KOPT-K1 (cell line): Measurements from ENCODE around the gene PTPN7.
"Not testable (repeated sequence)": the region's sequence is repeated elsewhere in the genome, so short reads cannot be mapped to it uniquely, and the experiment has no call there.

Experiments
- H3K27ac ChIP-seq: fragments of 200-600 bp; sonication (generic); 2 replicates; pipeline ENCODE4 v1.5.1; 2016; ENCODE audit warnings: antibody characterized with exemption, mild to moderate bottlenecking, low read depth, low read length; ENCODE audit not compliant: poor library complexity, severe bottlenecking
- H3K36me3 ChIP-seq: fragments of 200-600 bp; sonication (generic); 2 replicates; pipeline ENCODE4 v1.5.1; 2017; ENCODE audit warnings: antibody characterized with exemption, mild to moderate bottlenecking, low read length, moderate library complexity; ENCODE audit not compliant: insufficient read depth
- H3K9me3 ChIP-seq: fragments of 200-600 bp; sonication (generic); 2 replicates; pipeline ENCODE4 v1.5.1; 2017; ENCODE audit warnings: antibody characterized with exemption, low read length, mild to moderate bottlenecking; ENCODE audit not compliant: insufficient read depth, poor library complexity, severe bottlenecking

PTPN7 gene

DNA sequence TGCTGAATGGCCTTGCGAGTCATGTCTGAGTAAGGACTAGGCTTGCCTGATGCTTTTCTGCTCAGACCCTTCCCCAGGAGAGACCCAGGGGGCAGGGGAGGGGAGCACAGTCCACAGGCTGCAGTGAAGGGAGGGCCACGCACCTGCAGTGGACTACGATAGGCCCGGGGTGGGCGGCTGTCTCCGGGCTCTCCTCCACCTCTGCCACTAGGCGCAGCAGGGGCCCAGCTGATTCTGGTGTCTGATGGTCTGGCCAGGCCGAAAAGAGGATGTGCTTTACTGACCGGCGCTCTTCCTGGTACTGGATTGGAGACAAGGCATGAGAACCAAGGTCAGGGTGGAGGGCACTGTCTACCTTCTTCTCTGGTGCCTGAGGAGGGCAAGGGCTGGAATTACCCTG lies 8.0 kb downstream of the PTPN7 start:
- peaks cover 100% of the 10 kb centered on the region for H3K36me3 ChIP-seq
- H3K27ac ChIP-seq = no peak overlapping the region
- H3K9me3 ChIP-seq = no peaks in the 10 kb centered on the region

DNA sequence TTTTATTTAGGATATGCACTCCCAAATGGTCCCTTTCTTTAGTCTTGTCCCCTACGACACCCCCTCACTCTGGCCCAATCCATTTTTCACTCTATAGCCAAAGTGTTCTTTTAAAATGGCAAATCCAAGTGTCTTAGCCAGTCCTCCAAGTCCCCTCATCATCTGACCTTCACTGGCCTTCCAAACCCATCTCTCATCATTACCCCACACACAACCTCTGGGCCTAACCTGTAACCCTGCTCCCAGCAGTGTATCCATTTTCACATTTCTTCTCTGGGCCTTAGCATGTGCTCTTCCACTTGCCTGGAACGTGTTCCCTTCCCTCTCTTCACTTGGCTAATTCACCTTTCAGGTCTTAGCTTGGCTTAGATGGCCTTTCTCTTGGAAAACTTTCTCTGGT lies 9.4 kb downstream of the PTPN7 start:
- H3K27ac ChIP-seq = no peak overlapping the region
- peaks cover 99% of the 10 kb centered on the region for H3K36me3 ChIP-seq
- H3K9me3 ChIP-seq = no peaks in the 10 kb centered on the region

DNA sequence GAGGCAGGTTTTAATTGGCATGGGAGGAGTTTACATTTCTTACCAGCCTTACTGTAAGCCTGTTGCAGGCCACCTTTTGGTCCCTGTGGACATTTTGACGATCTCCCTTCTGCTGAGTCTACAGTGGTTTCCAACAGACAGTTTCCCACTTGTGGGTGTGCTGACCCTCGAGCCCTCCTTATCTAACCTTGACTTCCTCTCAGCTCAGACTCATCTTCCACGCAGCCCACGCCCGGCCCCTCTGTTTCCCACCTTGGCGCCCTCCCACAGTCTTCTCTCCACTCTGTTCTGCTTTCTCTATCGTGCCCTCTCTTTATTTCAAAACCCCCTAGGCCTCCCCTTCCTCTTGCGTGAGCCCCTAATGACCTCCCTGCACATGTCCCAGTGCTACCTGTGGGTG lies 9.8 kb downstream of the PTPN7 start:
- Histone ChIP-seq H3K36me3 (peaks cover 94% of the 10 kb centered on the region), H3K9me3 (no peaks in the 10 kb centered on the region), H3K27ac (no peak overlapping the region)

DNA sequence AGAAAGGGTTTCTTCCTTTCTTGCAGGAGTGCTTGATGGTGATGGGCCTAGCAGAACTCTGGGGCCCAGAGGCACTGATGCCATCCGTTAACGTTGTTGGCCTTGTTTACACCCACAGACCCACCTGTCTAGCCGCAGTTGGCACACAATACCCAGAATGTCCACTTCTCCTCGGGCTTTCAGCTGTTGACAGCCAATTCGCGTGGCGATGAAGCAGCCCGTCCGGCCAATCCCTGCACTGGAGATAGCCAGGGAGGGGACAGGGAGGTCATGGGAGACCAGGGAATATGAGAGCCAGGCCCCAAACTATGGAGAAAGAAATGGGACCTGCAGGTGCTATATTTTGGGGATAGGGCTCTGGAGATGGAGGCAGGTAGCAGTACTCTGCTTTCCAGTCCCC lies 10.2 kb downstream of the PTPN7 start:
- Histone ChIP-seq H3K27ac (no peak overlapping the region), H3K36me3 (peaks cover 90% of the 10 kb centered on the region), H3K9me3 (no peaks in the 10 kb centered on the region)

DNA sequence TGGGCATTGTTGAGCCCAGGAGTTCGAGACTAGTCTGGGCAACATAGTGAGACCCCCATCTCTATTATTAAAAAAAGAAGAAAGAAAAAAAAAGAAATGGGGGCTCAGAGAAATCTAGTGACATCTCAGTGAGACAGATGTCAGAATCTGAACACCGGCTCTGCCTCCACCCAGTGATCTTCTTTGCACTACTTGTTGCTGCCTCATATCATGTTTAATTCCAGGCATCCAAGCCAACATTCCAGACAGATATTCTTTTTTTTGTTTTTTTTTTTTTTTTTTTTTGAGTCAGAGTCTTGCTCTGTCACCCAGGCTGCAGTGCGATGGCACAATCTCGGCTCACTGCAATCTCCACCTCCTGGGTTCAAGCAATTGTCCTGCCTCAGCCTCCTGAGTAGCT lies 10.8 kb downstream of the PTPN7 start:
- Histone ChIP-seq H3K27ac (no peak overlapping the region), H3K36me3 (peaks cover 84% of the 10 kb centered on the region), H3K9me3 (no peaks in the 10 kb centered on the region)

DNA sequence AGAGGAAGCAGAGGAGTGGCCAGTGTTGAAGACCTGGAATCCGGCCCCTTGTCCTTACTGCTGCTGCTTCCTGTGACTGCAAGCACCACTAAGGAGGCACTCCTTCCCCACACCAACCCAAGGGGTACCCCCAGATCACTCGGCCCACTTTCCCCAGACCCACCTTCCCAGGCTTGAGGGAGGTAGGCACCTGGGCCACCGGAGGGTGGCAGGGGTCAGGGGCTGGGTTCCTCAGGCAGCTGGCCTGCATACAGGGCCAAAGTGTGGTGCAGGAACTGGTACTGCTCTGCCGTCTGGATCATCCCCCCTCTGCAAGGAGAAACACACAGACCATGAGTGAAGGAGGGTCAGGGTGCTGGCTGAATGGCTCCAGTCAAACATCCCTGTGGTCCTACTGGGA lies 12.0 kb downstream of the PTPN7 start:
- H3K27ac ChIP-seq = no peak overlapping the region
- peaks cover 72% of the 10 kb centered on the region for H3K36me3 ChIP-seq
- no peaks in the 10 kb centered on the region for H3K9me3 ChIP-seq

DNA sequence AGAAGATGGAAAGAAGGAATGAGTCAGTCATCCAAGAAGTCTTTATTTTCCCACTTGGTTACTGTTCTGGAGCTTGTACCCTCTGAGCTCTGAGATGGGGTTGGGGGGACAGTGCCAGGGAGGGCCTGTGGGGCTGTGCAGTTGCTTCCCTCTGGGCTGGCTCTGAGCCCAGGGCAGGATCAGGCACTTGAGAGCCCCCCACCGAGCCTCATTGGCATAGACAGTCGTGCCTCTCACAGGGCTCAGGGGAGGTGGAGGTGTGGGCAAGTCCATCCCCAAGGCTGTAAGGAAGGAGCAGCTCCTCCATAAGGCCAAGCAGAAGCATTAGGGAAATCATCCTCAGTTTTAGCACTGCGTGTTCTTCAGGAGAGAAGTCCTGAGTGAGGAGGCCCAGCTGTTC lies 13.4 kb downstream of the PTPN7 start:
- Histone ChIP-seq H3K9me3 (no peaks in the 10 kb centered on the region), H3K27ac (no peak overlapping the region), H3K36me3 (peaks cover 58% of the 10 kb centered on the region)

DNA sequence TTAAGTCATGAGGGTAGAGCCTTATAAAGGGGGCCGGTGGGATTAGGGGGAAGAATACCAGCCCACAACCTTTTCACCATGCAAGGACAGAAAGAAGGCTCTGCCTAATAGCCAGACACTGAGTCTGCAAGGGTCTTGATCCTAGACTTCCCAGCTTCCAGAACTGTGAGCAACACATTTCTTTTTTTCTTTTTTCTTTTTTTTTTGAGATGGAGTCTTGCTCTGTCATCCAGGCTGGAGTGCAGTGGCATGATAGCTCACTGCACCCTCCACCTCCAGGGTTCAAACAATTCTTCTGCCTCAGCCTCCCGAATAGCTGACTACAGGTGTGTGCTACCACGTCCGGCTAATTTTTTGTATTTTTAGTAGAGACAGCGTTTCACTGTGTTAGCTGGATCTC lies 14.1 kb downstream of the PTPN7 start:
- Histone ChIP-seq H3K9me3 (no peaks in the 10 kb centered on the region), H3K36me3 (peaks cover 51% of the 10 kb centered on the region), H3K27ac (no peak overlapping the region)

DNA sequence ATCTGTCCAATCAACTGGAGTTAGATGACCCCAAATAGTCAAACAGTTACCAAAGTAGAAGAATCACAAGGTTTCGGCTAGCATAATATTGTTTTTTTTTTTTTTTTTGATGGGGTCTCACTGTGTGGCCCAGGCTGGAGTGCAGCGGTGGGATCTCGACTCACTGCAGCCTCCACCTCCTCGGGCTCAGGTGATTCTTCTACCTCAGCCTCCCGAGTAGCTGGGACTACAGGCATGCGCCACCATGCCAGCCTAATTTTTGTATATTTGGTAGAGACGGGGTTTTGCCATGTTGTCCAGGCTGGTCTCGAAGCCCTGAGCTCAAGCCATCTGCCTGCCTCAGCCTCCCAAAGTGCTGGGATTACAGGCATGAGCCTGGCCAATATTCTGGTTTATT lies 14.7 kb downstream of the PTPN7 start:
- H3K9me3 ChIP-seq, H3K27ac ChIP-seq: not testable (repeated sequence)
- peaks cover 50% of the 10 kb centered on the region for H3K36me3 ChIP-seq

DNA sequence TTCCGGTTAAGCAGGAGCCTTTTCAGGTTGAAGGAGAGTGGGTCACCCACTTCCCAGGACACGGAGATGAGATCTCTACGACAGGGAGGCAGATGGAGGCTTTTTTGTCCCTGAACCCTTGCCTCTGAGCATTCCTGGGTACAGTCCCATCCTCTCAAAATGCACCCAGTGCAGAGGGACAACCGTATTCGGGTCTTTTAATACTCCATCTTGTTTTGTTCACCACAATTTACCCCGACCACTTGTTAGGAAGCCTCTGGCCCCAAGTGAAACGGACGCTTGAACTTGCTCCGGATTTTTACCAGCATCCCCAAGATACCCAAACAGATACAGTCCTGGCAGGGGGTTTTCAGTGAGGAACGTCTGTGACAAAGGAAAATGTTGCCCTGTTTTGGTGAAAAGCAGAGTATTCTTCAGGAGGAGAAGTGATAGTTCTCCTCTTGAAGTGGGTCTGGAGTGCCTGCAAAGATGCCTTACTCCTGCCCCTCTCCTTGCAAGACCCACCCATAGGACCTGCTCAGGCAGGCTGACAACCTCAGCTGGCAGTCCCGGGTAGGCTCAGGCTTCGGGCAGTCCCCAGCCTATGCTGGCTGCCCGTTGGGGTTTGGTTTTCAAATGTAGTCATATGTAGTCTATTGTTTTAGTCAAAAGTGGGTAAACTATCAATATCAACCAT lies 15.2 kb downstream of the PTPN7 start:
- peak overlapping the region; percentile 82 for H3K27ac ChIP-seq
- no peaks in the 10 kb centered on the region for H3K9me3 ChIP-seq
- peaks cover 49% of the 10 kb centered on the region for H3K36me3 ChIP-seq

DNA sequence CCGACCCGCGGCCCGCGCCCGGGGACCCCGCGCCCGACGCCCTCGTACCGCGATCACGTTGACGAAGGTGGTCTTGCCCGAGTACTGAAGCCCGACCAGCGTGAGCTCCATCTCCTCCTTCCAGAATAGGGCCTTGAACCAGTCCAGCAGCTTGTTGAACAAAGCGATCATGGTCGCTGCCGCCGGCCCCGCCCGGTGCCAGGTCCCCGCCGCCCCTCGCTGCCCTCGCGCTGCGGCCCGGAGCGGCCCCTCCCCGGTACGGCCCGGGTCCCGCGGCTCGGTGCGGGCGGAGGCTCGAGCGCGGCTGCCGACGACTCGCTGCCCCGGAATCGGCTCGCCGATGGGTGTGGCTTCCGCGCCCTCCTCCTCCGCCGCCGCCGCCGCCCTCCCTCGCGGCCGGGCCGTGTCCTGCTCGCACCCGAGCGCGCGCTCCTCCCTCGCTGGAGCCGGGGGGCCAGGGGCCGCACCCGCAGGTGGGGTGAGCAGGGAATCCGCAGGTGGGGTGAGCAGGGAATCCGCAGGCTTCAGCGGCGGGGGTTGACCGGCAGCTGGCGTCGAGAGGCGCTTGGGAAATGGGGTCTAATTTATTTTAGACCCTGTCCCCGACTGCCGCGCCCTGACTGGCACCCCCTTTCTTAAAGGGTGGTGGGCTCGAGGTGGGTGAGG lies 15.9 kb downstream of the PTPN7 start, which contains the start of gene ARL8A:
ARL8A (minus strand) TSS at position 336 of the 666 bp plus-strand sequence; CDS start at position 171, 165 bp downstream.
- peak within 1 kb of the TSS; percentile 82 for H3K27ac ChIP-seq
- H3K9me3 ChIP-seq = no peaks in the 10 kb centered on the region
- H3K36me3 ChIP-seq = peaks cover 42% of the 10 kb centered on the region

DNA sequence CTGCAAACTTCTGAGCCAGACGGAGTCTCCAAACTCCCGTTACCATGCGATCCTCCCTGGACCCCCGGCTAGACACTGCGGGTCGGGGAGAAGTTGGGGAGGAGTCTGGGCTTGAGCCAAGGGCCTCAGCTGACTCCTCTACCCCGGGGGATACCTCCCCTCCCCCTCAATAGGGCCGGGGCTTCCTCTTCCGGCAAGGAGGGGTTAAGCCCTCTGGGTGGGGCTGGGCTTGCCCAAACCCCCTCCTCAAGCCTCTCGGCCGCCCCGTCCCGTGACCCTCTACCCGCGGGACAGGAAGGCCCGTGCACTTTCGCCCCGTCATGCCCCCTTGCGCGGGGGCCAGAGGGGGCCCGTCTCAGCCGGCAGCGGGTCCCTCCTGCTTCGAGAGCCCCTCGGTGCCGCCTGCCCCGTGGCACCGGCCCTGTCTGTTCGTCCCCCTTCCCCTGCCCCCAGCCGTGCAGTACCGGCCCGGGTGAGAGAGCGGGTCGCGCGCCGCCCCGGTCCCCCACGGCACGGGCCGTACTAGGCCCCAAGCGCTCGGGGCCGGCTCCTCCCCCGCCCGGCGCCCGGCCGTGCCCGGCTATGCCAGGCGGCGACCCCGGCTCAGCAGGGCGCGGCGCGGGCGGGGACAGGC lies 16.5 kb downstream of the PTPN7 start:
- H3K9me3 ChIP-seq = no peaks in the 10 kb centered on the region
- peak overlapping the region; percentile 82 for H3K27ac ChIP-seq
- peaks cover 36% of the 10 kb centered on the region for H3K36me3 ChIP-seq

DNA sequence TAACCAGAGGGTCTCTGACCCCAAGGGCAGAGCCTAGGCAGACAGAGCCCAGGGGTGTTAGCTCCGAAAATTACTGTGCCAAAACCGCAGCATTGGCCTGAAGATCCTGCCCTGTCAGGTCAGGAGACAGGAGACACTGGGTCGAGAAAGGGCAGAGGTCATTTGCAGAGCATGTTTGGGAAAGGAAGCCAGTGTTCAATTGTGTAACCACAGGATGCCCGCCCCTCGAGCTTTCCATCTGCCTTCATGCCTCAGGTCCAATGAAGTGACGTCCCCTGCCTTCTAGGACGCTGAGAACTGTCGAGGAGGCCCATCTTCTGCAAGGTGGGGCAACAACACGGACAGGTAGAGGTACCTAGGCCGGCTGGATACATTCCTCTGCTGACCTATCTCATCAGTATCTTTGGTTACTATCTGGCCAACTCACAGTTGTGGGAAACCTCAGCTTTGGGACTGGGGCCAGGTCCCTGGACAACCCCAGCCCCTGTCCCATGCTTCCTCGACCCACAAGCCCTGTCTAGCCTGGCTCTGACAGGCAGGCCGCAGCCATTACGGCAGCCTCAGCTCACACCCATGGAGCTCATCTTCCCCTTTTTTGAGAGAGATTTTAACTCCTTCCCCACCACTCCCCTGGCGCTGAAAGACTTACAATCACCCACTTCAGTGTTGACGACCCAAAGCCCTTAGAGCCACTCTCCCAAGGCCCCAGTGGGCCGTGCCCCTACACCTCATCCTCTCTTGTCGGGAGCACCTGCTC lies 17.2 kb downstream of the PTPN7 start:
- H3K36me3 ChIP-seq = peaks cover 34% of the 10 kb centered on the region
- peak overlapping the region; percentile 82 for H3K27ac ChIP-seq
- H3K9me3 ChIP-seq = no peaks in the 10 kb centered on the region

DNA sequence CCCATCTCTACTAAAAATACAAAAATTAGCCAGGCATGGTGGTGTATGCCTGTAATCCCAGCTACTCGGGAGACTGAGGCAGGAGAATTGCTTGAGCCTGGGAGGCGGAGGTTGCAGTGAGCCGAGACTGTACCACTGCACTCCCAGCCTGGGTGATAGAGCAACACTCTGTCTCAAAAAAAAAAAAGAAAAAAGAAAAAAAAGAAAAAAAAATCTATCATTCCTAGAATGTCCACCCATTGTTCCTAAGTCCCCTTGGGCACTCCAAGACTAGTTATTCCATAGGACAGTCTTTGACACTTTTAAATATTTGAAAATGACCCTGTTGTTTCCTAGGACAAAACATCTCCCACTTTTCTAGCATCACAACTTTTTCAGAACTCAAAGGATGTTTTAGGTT lies 18.9 kb downstream of the PTPN7 start:
- not testable (repeated sequence) for H3K9me3 ChIP-seq, H3K27ac ChIP-seq
- peaks cover 30% of the 10 kb centered on the region; the same call in 1 of the 2 replicates for H3K36me3 ChIP-seq

DNA sequence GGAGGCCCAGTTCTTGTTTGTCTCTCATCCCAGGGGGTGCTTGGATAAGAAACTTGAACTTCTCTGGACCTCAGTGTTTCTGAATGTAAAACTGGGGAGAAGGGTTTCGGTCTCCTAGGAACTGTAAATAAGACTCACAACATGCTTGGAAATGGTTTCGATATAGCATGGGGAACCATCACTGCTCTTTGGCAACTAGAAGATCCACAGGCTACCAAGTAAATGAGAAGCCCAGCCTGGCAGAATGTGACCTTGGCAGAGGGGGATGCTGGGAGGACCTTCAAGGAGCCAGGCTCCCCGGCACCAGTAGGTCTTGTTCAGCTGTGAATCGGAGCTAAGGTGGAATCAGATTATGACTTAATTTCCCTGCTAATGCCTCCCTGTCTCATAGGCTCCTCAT lies 19.6 kb downstream of the PTPN7 start:
- H3K27ac ChIP-seq = no peak overlapping the region
- H3K36me3 ChIP-seq = peaks cover 31% of the 10 kb centered on the region; the same call in 1 of the 2 replicates
- no peaks in the 10 kb centered on the region for H3K9me3 ChIP-seq
